ENCODE measurements around the gene ATP10A. TPM values are rescaled to one million over a fixed set of nuclear protein-coding genes. Genes with fewer than 3 reads are reported as not detected.

Gene ATP10A
- total RNA-seq, 1 donor from 2014 or later = not detected

DNA sequence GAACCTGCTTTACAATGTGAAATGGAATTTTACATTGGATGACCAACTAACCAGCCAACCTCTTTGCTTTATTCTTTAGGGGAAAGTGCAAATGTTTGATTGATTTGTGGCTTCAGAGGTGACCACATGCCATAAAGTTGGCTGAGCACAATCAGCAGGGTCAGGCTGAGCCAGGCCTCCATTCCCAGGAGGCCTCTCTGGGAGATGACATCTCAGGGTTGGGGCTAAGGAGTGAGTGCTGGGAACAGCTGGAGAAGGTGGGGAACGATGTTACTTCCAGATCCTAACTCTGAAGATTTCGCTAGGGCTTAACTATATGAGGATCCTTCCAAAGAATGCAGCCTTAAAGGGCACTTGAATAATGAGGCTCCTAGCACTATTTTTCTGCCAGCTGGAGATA lies 131.7 kb downstream of the ATP10A start:
- Mint-ChIP-seq H3K27me3 (peaks cover 8% of the 10 kb centered on the region), H3K36me3 (ENCODE audit: low read depth) (no peaks in the 10 kb centered on the region), H3K9me3 (no peaks in the 10 kb centered on the region), H3K4me1 (no peaks in the 10 kb centered on the region), H3K4me3 (no peak overlapping the region), H3K27ac (no peak overlapping the region)
- POLR2A ChIA-PET = no interaction called here
- no peak for ATAC-seq (ENCODE audit: low read depth)
- CTCF ChIA-PET = no interaction called here
- intact Hi-C loops (cut with micrococcal nuclease) = no loop called here
- DNase-seq = no peak
- TF ChIP-seq, protein P1, sequence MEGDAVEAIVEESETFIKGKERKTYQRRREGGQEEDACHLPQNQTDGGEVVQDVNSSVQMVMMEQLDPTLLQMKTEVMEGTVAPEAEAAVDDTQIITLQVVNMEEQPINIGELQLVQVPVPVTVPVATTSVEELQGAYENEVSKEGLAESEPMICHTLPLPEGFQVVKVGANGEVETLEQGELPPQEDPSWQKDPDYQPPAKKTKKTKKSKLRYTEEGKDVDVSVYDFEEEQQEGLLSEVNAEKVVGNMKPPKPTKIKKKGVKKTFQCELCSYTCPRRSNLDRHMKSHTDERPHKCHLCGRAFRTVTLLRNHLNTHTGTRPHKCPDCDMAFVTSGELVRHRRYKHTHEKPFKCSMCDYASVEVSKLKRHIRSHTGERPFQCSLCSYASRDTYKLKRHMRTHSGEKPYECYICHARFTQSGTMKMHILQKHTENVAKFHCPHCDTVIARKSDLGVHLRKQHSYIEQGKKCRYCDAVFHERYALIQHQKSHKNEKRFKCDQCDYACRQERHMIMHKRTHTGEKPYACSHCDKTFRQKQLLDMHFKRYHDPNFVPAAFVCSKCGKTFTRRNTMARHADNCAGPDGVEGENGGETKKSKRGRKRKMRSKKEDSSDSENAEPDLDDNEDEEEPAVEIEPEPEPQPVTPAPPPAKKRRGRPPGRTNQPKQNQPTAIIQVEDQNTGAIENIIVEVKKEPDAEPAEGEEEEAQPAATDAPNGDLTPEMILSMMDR (IDR thresholded peaks at IDR 0.05) = no peak

DNA sequence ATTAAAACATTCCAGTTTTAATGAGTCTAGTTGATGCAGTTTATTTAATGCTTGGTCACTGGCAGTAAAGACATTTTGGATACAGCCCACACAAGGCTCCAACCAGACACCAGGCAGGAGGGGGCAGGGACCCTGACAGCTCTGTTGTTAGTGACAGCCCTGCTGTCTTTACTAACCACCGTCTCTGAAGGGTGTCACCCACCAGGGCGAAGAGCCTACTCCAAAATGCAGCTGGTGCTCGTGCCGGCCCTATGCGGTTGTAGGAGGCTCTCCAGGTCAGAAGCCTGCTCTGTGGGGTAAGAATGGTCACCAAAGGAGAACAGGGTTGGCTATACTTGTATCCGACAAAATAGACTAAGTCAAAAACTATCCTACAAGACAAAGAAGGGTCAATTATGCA lies 132.2 kb downstream of the ATP10A start:
- Mint-ChIP-seq H3K4me3 (no peak overlapping the region), H3K36me3 (ENCODE audit: low read depth) (no peaks in the 10 kb centered on the region), H3K9me3 (no peaks in the 10 kb centered on the region), H3K27me3 (peaks cover 8% of the 10 kb centered on the region), H3K4me1 (no peaks in the 10 kb centered on the region), H3K27ac (no peak overlapping the region)
- intact Hi-C loops (cut with micrococcal nuclease) = no loop called here
- no peak for ATAC-seq (ENCODE audit: low read depth)
- CTCF ChIA-PET = no interaction called here
- TF ChIP-seq, protein P1 (IDR thresholded peaks at IDR 0.05) = no peak
- DNase-seq = no peak
- POLR2A ChIA-PET = no interaction called here

DNA sequence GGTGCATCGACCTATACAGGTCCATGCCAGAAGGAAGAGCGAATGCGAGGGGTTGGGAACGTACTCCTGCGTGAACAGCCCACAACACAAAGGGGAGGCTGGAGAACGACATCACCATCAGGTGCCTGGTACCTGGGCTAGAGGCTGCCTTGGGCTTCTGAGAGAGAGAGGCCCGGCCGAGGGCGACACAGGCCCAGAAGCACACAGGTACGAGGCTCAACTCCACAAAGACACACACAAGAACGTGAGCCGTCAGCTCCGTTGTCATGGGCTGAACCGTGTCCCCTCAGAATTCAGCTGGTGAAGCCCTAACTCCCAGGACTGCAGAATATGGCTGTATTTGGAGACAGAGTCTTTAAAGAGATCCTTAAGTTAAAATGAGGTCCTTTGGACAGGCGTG lies 134.3 kb downstream of the ATP10A start:
- Mint-ChIP-seq H3K4me3 (no peak overlapping the region), H3K36me3 (ENCODE audit: low read depth) (no peaks in the 10 kb centered on the region), H3K27me3 (peaks cover 8% of the 10 kb centered on the region), H3K4me1 (no peaks in the 10 kb centered on the region), H3K9me3 (no peaks in the 10 kb centered on the region), H3K27ac (no peak overlapping the region)
- CTCF ChIA-PET = no interaction called here
- ATAC-seq (ENCODE audit: low read depth) (no peak), DNase-seq (no peak)
- POLR2A ChIA-PET = no interaction called here
- TF ChIP-seq, protein P1 (IDR thresholded peaks at IDR 0.05) = no peak
- intact Hi-C loops (cut with micrococcal nuclease) = no loop called here

DNA sequence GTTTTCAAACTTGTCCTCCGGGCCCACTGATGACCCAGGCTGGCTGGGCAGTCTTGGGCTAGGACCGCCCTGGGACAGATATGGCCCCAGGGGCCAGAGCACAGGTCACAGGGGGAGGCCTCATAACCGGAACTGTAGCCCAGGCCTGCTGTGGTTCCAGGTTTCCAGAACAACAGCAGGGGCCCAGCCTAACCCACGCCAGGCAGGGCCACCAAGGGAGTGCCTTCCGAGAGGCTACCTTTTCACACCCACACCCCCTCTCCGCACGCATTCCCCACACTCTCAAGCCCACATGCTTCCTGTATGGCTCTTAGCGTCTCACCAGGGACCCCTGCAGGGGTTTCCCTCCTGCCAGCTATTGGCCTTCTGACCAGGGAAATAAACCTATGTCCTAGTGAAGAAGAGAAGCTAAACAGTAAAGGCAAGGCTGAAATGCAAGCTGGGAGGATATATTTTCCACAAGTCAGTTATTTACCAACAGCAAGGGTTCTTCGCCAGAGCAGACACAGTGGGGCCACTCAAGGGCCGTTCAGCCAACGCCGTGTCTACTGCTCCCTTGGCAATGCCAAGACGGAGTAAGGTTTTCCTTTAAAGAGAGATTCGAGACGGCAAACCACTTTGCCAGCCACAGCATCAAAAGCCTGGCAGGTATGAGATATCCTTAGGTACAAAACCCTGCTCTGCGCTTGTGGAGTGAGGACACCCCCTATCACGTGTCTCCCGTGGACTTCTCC lies 135.1 kb downstream of the ATP10A start:
- no peaks in the 10 kb centered on the region for H3K9me3 Mint-ChIP-seq
- ChIA-PET POLR2A (no interaction called here), CTCF (no interaction called here)
- no peaks in the 10 kb centered on the region for H3K4me1 Mint-ChIP-seq
- H3K36me3 Mint-ChIP-seq (ENCODE audit: low read depth) = no peaks in the 10 kb centered on the region
- TF ChIP-seq, protein P1 (IDR thresholded peaks at IDR 0.05) = no peak
- no peak overlapping the region for H3K27ac Mint-ChIP-seq
- no peak for ATAC-seq (ENCODE audit: low read depth)
- intact Hi-C loops (cut with micrococcal nuclease) = no loop called here
- peaks cover 5% of the 10 kb centered on the region for H3K27me3 Mint-ChIP-seq
- H3K4me3 Mint-ChIP-seq = no peak overlapping the region
- no peak for DNase-seq

DNA sequence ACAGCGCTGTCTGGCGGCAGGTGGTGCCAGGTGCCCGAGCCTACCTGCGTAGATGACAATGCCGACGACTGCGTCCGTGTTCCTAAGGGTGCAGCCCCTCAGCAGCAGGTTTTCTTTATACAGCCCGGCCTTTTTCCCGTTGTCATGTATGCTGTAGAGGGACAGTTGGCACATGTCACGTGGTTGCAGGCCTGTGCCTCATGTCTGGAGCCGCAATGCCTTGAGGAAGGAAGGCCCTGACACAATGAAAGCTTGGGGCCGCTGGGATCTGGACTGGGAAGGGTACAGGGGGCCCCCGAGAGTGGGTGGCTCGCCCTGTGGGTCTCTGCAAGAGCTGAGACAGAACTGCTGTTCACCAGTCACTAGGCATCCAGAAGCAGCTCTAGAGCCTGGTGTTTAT lies 136.0 kb downstream of the ATP10A start:
- peaks cover 6% of the 10 kb centered on the region for H3K27me3 Mint-ChIP-seq
- ATAC-seq (ENCODE audit: low read depth) (no peak), DNase-seq (no peak)
- TF ChIP-seq, protein P1 (IDR thresholded peaks at IDR 0.05) = no peak
- no peaks in the 10 kb centered on the region for H3K4me1 Mint-ChIP-seq
- ChIA-PET CTCF (no interaction called here), POLR2A (no interaction called here)
- H3K9me3 Mint-ChIP-seq = no peaks in the 10 kb centered on the region
- no peak overlapping the region for H3K27ac Mint-ChIP-seq
- intact Hi-C loops (cut with micrococcal nuclease) = no loop called here
- no peak overlapping the region for H3K4me3 Mint-ChIP-seq
- H3K36me3 Mint-ChIP-seq (ENCODE audit: low read depth) = no peaks in the 10 kb centered on the region

Measured in activated B cell treated with CpG ODN at 0.5 μM for 24 hours (primary cell).